HS-27A (cell line): Measurements from ENCODE around the gene NR3C2.

Experiments used
- DNase-seq: peaks from one replicate; pipeline ENCODE4 v3.0.0-alpha.2; 2012; ENCODE audit warnings: low read depth, missing footprints

NR3C2 gene

DNA sequence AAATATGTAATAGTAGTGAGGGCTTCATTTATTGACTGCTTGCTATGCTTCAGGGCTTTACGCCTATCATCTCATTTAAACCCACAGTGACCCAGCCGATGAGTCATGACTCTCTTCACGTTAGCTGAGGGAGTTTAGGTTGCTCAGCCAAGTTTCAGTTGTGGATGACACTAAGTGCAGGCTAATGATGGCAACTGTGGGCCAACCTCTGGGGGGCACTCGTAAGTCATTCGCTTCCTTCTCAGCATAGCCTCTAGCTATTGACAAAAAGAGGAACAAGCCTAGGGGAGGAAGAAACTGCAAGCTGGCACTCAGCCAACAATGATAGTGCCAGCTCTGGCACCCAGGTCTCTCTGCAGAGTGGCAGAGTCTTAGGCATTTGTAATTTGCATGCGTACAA is 385.3 kb downstream of the NR3C2 start:
- peak; percentile 8 for DNase-seq

DNA sequence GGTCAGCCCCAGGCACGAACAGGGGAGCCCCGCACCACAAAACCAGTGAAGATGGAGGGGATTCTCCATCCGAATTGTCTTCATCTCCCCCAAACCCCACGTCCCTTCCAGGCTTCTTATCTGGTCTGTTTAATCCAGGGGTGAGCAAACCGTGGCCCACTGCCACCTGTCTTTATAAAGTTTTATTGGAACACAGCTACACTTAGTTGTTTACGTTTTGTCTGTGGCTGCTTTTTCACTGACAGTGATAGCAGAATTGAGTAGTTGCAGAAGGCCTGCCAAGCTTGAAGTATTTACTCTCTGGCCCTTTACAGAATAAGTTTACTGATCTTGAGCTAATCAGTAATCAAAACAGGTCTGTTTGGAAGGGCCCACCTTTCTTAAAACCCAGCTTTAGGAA is 386.4 kb downstream of the NR3C2 start:
- DNase-seq: no peak

DNA sequence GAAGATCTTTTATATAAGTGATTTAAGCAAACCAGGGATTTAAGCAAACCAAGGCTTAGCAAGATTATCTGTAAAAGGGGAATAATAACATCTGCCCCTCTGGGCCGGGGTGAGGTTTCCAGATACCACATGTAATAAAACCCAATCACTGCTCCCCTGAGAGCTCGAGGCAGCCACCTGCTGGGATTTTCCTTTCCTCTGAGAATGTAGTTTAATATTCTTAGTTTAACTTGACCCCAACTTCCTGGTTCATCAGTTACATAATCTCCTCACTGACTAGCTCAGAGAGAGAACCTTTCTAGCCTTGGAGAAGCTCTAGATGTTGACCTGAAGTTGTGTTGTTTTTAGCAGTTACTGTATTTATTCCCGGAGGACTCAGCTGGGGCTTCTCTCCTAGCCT is 387.9 kb downstream of the NR3C2 start:
- DNase-seq: no peak

DNA sequence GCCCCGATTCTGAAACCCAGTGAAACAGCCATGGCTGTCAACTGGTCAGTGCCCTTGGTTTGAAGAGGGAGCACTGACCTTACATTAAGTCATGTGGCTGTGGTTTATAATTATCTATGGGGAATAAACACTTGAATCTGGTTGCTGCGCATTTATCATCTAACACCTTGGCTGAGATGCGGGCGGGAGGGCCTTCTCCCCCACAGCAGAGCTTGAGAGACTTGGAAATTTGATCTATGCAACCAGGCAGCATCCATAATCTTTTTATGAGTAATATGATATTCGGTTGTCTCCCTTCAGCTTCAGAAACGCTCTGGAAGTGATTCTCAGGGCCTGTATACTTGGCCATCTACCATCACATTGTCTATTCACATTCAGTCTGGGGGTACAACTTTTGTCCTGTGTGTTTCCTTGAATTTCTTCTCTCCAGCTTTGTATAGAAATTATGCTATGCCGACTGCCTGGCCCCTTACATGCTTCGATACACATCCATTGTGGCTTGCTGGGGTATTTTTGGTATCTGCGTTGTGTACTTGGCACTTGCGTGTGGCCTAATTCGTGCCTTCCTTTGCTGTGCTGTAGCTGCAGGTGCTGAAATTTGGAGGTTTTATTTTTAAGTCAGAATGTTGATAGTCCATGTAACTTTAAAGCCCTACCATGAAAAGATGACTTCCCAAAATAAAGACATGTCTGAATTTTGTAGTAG is 388.8 kb downstream of the NR3C2 start:
- DNase-seq: no peak

DNA sequence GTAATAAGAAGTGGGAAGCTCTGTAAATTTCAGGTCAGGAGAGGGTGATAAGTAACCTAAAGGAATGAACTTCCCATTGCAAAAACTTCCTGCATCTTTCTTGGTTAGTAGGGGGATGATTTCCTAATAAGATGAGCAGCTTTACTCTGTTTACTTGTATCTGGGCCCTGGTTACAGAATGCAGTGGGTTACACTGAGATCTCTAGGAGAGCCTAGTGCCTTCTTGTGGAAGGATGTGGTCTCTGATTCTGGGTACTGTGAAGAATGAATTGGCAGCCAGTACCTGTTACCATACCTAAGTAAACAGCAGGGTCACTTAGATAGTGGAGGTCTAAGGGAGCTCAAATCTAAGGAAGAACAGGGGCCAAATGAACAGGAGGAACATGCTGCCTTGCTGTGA is 389.8 kb downstream of the NR3C2 start:
- DNase-seq: no peak

DNA sequence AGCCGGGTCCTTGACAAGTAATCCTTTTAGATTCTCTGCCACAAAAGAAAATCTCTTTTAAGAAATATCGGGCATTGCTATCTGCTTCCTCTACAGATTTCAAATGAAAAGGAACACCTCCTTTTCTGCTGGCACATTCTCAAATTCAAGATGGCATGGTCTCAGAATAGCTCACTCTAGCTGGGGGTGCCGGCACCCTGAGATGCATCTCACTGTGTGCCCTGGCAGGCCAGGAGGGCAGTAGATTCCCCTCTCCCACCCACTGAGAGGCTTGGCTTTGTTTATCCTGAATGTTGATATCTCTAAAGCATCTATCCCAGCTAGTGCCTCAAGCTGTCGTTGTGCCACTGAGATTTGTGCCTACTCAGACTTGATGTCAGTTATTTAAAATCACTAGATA is 390.8 kb downstream of the NR3C2 start:
- DNase-seq: no peak

DNA sequence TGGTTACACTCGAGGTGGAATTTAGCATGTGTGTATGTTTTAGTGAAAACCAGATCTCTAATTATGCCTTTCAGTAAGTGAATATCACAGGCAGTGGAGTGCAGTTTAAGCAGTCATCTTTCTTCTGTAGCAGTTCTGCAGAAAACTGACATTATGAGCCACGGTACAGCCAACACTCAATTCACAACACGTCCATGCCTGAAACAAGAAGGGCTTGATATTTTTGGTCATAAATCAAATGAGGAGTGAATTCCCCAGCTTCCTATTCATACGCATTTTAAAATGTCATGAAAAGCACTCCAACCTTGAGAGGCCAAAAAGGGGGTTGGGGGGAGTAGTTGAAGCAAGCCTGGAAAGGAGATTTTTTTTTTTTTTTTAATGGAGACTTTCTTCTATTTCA is 393.6 kb downstream of the NR3C2 start:
- no peak for DNase-seq

DNA sequence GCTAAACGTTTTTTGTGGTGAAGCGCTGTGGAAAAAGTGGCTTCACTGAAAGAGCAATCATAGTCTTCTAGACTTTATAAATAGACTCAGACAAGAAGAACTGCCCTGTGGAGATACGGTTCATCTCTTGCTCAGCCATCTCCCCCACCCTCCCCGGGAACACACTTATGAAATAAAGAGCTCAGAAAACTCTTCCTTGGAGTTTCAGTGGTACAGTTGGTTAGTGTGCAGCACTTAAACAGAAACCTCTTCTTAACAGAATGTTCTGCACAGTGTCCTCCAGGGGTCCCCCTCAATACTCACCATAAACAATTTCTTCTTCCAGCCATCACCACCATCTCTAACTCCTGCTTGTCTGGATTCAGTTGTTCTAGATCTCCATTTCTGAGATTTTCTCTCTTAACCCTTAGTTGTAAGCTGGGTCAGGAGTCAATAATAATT is 397.3 kb downstream of the NR3C2 start:
- DNase-seq: no peak

DNA sequence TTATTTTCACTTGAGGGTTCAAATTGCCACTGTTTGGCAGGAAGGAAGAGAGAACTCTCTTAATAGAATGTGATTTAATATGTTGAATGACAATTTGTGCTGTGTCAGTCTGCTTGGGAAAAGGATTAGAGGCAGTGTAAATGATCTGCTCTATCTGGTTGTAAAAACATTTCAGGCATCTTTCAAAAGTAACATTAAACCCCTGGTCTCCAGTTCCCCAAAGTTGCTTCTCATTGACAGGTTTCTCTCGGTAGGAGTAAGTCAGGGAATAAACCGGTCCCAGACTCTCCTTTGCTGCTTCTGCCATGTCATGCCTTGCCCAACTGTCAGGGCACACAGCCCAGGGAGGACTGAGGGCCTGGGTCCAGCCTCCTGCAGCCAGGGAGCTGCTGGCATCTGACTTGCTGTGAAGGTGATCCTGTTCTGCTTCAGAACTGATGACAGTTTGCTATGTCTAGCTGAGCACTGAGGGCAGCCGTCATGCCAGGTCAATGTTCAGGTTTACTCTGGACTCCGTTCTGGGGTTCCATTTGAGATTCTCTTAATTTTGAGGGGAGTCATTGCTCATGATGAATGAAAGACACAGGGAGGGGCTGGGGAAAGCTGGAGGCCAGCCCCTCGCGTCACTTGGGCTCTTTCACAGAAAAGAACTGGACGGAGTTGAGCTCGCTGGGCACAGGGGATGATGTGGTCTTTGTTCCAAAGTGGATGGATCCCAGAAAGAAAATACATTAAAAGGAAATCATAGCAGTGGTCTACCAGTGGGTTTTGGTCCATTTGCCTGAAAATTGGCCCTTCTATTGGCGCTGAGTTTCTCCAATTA is 397.9 kb downstream of the NR3C2 start:
- no peak for DNase-seq

DNA sequence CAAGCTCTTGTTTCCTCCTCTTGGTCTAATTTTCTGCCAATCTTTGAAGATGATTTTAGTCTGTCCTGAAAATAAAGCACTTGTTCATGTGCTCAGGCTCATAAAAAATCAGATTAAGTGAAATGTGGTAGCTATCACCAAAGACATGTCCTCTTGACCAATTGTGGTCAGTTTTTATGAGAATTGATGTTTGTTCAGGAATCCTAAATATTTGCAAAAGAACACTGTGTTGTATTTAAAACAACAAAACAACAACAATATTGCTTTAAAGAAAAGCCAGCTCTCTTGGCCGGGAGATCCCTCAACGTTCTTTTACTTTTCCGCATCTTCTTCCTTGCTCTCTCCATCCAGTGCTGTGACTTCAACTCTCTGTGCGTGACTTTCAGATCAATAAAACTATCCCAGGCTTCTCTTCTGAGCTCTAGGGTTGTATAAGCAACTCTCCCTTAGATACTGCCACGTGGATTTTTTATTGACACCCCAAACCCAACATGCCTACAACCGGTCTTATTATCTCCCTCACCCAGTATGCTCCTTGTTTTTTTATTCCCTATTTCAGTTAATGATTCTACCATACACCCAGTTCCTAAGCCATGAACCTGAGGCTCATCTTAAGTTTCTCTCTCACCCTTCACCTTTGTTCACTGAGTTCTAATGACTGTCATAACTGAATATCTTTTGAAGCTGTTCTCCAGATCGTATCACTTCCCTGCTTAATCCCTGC is 400.4 kb downstream of the NR3C2 start:
- no peak for DNase-seq

DNA sequence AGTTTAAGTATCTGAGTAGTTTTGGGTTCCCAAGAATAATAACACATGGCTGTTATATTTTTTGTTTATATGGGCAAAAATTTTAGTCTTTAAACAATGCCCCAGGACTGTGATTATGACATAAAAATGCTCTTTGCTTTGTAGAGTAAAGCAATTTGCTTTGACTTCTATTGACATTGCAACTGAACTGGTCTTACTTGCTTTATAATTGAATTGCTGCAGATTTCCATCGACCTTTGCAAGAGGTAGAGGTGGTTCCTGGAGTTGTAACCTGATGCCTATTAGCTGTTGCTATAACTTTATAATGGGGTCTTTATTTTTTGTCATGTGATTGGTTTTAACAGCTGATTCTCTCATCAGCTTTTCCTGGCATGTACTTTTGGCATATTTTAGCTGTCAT is 407.4 kb downstream of the NR3C2 start:
- no peak for DNase-seq

DNA sequence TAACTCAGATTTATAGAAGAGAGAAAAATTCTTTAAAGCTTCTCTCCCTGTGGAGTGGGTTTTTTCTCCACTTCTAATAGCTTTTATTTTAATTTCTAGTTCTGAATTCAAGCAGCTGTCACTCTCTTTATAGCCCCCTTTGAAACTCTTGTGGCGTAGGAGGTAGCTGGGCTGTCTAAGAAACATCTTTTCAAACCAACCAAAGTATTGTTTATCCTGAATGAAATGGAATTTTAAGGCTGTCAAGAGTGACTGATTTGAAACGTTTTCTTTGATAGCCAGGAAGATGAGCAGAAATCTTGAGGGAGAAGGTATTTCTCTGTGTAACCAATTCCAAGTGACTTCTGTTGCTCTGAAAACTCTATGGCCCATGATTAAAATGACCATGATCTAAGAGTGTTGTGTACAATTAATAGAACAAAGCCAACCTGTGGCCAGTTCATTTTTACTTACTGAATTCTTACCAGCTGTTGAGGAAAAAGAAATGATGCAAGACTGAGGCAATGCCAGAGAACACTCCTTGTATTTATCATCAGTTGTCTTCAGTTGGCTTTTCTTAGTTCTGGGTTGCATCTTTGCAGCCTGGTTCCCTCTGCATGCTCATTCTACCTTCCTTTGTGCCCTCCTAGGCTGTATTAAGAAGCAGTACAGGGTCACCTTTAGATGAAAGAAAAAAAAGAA is 411.9 kb downstream of the NR3C2 start:
- no peak for DNase-seq

DNA sequence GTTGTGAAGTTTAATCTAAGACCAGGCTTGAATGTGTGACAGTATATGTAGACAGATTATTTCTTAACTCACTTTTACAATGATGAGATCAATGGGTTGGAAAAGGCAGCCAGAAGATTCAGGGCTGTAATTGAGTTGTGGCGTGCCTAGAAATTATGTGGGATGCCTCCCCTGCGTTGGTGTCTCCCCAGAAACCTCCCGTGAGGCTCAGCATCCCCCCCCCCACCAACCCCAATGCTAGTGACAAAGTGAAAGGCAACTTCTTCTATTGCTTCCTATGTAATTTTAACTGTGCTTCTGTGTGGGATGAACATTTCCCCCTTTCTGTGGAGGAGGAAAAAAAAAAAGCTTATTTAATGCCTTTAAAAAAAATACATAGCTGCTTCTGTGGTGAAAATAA is 412.4 kb downstream of the NR3C2 start:
- DNase-seq: no peak
